B cell (primary cell): ENCODE data around the gene CENPX.

Experiments
- CTCF ChIP-seq: fragments of 200-600 bp; IDR thresholded peaks from one replicate; pipeline ENCODE4 v1.8.0; 2022; ENCODE audit warnings: antibody characterized with exemption, mild to moderate bottlenecking
- EZH2 ChIP-seq: IDR thresholded peaks from 2 replicates; pipeline ENCODE4 v1.6.1; 2012; ENCODE audit warnings: borderline replicate concordance, low read depth, mild to moderate bottlenecking, moderate library complexity, low read length; ENCODE audit not compliant: insufficient read depth, poor library complexity, severe bottlenecking

GRCh38 chr17:82001571-82002056, 21.1 kb downstream of the CENPX start:
- TF ChIP-seq EZH2 (no peak), CTCF (no peak)
